ENCODE results near the gene CFAP54.

Gene CFAP54

GRCh38 chr12:96861656-96862055 is 372.3 kb downstream of the CFAP54 start:
- TF ChIP-seq, protein P1, sequence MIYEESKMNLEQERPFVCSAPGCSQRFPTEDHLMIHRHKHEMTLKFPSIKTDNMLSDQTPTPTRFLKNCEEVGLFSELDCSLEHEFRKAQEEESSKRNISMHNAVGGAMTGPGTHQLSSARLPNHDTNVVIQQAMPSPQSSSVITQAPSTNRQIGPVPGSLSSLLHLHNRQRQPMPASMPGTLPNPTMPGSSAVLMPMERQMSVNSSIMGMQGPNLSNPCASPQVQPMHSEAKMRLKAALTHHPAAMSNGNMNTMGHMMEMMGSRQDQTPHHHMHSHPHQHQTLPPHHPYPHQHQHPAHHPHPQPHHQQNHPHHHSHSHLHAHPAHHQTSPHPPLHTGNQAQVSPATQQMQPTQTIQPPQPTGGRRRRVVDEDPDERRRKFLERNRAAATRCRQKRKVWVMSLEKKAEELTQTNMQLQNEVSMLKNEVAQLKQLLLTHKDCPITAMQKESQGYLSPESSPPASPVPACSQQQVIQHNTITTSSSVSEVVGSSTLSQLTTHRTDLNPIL (CRISPR knock-in tag; IDR thresholded peaks at IDR 0.05; ENCODE audit: low read depth), result no peak
- ATAC-seq, result no peak

GRCh38 chr12:96862326-96862725 is 372.9 kb downstream of the CFAP54 start:
- ATAC-seq, result no peak; the same call in 2 of the 3 replicates
- TF ChIP-seq TOX (CRISPR knock-in tag; IDR thresholded peaks at IDR 0.05; ENCODE audit: borderline replicate concordance) (no peak), ZFP3 (CRISPR knock-in tag; IDR thresholded peaks at IDR 0.05) (no peak), CSRNP3 (CRISPR knock-in tag; IDR thresholded peaks at IDR 0.05) (no peak), TCF4 (CRISPR knock-in tag; IDR thresholded peaks at IDR 0.05; ENCODE audit: borderline replicate concordance) (no peak)

GRCh38 chr12:96864335-96864734 is 375.0 kb downstream of the CFAP54 start:
- no peak for ATAC-seq

More at GRCh38 chr12:96864335-96864734, 375.0 kb downstream of the CFAP54 start:
- TF ChIP-seq TOX (CRISPR knock-in tag; IDR thresholded peaks at IDR 0.05; ENCODE audit: borderline replicate concordance), result no peak
- no peak for TF ChIP-seq ZNF8 (CRISPR knock-in tag; IDR thresholded peaks at IDR 0.05)
- TF ChIP-seq ESRRG (CRISPR knock-in tag; IDR thresholded peaks at IDR 0.05), result no peak
- TF ChIP-seq, protein P2, sequence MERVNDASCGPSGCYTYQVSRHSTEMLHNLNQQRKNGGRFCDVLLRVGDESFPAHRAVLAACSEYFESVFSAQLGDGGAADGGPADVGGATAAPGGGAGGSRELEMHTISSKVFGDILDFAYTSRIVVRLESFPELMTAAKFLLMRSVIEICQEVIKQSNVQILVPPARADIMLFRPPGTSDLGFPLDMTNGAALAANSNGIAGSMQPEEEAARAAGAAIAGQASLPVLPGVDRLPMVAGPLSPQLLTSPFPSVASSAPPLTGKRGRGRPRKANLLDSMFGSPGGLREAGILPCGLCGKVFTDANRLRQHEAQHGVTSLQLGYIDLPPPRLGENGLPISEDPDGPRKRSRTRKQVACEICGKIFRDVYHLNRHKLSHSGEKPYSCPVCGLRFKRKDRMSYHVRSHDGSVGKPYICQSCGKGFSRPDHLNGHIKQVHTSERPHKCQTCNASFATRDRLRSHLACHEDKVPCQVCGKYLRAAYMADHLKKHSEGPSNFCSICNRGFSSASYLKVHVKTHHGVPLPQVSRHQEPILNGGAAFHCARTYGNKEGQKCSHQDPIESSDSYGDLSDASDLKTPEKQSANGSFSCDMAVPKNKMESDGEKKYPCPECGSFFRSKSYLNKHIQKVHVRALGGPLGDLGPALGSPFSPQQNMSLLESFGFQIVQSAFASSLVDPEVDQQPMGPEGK (CRISPR knock-in tag; IDR thresholded peaks at IDR 0.05; ENCODE audit: borderline replicate concordance), result no peak
- no peak for TF ChIP-seq SNAI2 (CRISPR knock-in tag; IDR thresholded peaks at IDR 0.05)
- no peak for TF ChIP-seq TCF4 (CRISPR knock-in tag; IDR thresholded peaks at IDR 0.05; ENCODE audit: borderline replicate concordance)
- TF ChIP-seq OSR1 (CRISPR knock-in tag; IDR thresholded peaks at IDR 0.05), result no peak
- TF ChIP-seq, protein P3, sequence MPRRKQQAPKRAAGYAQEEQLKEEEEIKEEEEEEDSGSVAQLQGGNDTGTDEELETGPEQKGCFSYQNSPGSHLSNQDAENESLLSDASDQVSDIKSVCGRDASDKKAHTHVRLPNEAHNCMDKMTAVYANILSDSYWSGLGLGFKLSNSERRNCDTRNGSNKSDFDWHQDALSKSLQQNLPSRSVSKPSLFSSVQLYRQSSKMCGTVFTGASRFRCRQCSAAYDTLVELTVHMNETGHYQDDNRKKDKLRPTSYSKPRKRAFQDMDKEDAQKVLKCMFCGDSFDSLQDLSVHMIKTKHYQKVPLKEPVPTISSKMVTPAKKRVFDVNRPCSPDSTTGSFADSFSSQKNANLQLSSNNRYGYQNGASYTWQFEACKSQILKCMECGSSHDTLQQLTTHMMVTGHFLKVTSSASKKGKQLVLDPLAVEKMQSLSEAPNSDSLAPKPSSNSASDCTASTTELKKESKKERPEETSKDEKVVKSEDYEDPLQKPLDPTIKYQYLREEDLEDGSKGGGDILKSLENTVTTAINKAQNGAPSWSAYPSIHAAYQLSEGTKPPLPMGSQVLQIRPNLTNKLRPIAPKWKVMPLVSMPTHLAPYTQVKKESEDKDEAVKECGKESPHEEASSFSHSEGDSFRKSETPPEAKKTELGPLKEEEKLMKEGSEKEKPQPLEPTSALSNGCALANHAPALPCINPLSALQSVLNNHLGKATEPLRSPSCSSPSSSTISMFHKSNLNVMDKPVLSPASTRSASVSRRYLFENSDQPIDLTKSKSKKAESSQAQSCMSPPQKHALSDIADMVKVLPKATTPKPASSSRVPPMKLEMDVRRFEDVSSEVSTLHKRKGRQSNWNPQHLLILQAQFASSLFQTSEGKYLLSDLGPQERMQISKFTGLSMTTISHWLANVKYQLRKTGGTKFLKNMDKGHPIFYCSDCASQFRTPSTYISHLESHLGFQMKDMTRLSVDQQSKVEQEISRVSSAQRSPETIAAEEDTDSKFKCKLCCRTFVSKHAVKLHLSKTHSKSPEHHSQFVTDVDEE (CRISPR knock-in tag; IDR thresholded peaks at IDR 0.05), result no peak
- no peak for TF ChIP-seq ZC3H10 (CRISPR knock-in tag; IDR thresholded peaks at IDR 0.05)
- no peak for TF ChIP-seq POU6F1 (CRISPR knock-in tag; IDR thresholded peaks at IDR 0.05; ENCODE audit: borderline replicate concordance, low read depth)
- no peak for TF ChIP-seq CSDC2 (CRISPR knock-in tag; IDR thresholded peaks at IDR 0.05)
- no peak for TF ChIP-seq CSRNP3 (CRISPR knock-in tag; IDR thresholded peaks at IDR 0.05)
- no peak for TF ChIP-seq ZFP3 (CRISPR knock-in tag; IDR thresholded peaks at IDR 0.05)
- TF ChIP-seq ZNF565 (CRISPR knock-in tag; conservative IDR thresholded peaks at IDR 0.05; ENCODE audit: low read depth), result no peak
- no peak for TF ChIP-seq ZFP30 (CRISPR knock-in tag; IDR thresholded peaks at IDR 0.05)
- TF ChIP-seq, protein P1 (CRISPR knock-in tag; IDR thresholded peaks at IDR 0.05; ENCODE audit: low read depth), result no peak

All from SK-N-SH treated with all-trans-retinoic acid at 6 μM for 48 hours (cell line).